CD4-positive, alpha-beta T cell treated with Interleukin-15 for 1 hour (primary cell): Measurements from ENCODE around the gene DYRK1A.

Experiments
- DNase-seq: peaks from one replicate; pipeline ENCODE4 v3.0.0-alpha.2; 2020

The DYRK1A gene

GRCh38 chr21:37450445-37450941 lies 83.9 kb downstream of the DYRK1A start:
- no peak for DNase-seq

DNA sequence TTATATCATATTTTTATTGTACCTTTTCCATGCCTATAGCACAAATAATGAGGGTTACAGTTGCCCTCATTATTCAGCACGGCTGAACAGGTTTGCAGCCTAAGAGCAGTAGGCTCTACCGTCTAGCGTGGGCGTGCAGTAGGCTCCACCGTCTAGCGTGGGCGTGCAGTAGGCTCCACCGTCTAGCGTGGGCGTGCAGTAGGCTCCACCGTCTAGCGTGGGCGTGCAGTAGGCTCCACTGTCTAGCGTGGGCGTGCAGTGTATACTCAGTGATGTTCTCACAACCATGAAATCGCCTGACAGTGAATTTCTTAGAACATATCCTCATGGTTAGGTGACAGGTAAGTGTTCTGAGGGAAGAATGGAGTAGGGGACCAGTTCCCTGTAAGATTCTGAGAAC lies 84.9 kb downstream of the DYRK1A start:
- DNase-seq: no peak

GRCh38 chr21:37452227-37452626 lies 85.7 kb downstream of the DYRK1A start:
- no peak for DNase-seq

- no peak for DNase-seq
Measured at GRCh38 chr21:37453350-37453749, 86.8 kb downstream of the DYRK1A start.

GRCh38 chr21:37454869-37455503 lies 88.4 kb downstream of the DYRK1A start:
- DNase-seq: no peak

DNA sequence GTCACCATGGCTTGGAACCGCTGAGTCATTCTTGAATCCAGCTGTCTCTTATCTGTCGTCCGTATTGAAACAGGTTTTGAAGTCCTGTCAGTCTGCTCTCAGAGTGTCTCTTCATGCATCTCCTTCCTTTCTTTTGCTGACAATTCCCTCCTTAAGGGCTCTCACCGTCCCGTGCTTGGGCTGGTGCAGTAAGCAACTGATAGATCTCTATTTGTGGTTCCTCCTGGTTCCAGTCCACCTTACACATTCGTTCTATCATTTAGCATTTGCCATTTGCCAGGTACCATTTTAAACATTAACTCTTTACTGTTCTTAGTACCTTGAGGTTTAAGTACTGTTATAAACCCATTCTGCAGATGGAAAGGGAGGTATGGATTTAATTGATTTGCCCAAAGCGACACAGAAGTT lies 88.9 kb downstream of the DYRK1A start:
- DNase-seq: no peak

GRCh38 chr21:37458669-37459276 lies 92.2 kb downstream of the DYRK1A start:
- DNase-seq: no peak

- DNase-seq: no peak
Measured at GRCh38 chr21:37459575-37459974, 93.0 kb downstream of the DYRK1A start.

DNA sequence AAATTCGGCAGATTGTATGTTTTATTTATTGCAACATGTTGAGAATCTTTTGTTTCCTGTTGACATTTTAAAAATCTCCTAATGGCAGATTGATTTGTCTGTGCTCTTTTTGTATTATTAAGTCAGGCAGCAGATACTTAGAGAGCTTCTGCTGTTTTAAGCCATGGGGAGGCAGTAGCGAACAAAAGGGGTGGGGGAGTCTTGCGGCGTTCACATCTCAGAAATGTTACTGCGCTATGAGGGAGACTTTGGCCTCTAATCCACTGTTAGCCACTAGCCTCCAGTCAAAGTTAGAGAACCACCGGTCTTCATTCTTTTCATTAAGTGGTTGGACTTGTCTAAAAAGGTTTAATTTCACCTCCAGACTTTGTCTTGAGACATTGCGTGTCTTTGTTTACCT lies 93.6 kb downstream of the DYRK1A start:
- no peak for DNase-seq

DNA sequence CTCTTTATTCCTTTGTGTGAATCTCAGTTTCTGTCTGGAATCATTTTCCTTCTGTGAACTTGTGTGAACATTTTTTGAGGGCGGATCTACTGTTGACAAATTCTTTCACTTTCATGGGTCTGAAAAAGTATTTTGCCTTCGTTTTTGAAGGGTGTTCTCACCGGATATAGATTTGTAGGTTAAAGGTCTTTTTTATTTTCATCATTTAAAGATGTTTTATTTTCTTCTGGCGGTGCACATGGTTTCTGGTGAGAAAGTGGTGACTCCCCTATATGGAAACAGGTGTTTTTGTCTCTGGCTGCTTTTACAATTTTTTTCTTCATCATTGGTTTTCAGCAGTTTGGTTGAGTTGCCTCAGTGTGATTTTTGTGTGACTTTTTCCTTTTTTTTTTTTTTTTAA lies 94.9 kb downstream of the DYRK1A start:
- no peak for DNase-seq

- DNase-seq: no peak
Measured at GRCh38 chr21:37462087-37462861, 95.7 kb downstream of the DYRK1A start.

DNA sequence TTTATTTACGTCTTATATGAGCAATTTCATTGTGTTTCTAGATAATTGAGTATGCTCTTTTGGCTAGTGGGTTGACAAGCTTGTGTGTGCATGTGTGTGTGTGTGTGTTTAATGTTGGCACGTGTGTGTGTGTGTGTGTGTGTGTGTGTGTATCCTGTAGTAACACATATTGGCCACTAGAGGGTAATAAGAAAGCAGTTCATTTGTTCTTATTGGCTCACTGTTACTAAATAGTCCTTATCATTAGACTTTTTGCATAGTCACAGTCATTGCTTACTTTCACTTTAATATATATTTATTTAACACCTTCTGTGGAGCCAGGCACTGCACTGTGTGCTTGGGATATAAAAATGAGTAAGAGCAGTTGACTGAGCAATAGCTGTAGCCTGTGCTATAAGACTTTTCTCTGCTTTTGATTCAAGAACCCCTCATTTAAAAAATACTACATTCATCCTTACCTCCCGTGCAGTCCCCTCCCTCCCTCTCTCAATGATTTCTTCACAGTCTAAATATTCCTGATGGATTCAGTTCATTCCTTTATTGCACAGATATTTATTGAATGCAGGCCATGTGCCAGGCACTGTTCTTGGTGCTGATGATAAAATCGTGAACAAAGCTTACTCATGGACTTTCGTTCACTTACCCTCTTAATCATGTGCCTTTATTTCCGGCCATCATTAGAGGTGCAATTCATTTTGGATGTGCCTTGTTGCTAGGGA lies 96.7 kb downstream of the DYRK1A start:
- DNase-seq: peak; percentile 21

- DNase-seq: no peak
Measured at GRCh38 chr21:37467082-37467481, 100.5 kb downstream of the DYRK1A start.

DNA sequence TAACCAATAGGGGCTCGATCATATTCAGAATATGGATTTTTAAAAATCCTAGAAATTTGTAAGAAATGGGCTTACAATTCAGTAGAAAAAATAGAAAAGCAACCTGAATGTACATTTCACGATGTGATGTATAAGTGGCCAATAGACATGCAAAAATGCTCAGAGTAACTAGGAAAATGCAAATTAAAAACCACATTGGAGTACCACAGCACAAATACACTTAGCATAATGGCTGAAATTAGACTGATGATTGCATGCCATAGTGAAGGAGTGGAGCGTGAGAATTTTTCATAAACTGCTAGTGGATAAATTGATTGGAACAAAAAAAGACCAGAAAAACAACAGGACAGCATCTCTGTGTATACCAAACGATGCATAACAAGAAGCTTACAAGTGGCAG lies 102.3 kb downstream of the DYRK1A start:
- no peak for DNase-seq

DNA sequence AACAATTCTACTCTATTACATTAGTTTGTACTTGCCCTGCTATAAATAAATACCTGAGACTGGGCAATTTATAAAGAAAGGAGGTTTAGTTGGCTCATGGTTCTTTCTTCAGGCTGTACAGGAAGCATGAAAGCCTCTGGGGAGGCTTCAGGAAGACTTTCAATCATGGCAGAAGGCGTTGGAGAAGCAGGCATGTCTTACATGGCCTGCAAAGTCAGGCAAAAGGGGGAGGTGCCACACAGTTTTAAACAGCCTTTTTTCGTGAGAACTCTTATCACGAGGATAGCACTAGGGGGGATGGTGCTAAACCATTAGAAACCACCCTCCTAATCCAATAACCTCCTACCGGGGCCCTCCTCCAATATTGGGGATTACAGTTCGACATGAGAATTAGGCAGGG lies 102.9 kb downstream of the DYRK1A start:
- DNase-seq: no peak

DNA sequence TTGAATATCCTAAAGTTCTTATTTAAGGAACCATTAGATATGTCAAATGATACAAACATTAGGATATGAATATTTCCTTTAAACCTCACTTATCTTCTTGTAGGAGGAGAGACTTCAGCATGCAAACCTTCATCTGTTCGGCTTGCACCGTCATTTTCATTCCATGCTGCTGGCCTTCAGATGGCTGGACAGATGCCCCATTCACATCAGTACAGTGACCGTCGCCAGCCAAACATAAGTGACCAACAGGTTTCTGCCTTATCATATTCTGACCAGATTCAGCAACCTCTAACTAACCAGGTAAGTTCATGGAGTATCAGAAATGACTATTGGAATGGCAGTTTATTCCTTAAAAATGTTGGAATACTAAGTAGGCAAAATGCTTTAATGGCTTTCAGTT lies 106.0 kb downstream of the DYRK1A start:
- no peak for DNase-seq

DNA sequence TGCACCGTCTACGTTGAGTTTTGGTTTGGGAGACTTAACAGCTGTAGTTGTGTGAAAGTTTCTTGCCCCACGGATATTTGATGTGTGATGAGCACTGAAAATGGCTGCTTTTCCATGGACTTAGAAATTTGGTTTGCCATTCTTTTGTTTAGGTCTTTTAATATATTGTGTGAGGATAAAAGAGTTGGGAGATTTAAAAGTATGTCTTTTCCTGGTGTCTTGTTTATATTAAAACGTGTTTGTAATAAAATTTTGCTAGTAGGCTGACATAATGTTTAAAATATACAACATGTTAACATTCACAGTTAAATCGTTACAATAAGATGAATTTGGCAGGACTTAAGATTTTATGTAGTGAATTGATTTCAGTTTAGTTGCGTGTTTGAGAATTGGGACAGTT lies 106.9 kb downstream of the DYRK1A start:
- no peak for DNase-seq

DNA sequence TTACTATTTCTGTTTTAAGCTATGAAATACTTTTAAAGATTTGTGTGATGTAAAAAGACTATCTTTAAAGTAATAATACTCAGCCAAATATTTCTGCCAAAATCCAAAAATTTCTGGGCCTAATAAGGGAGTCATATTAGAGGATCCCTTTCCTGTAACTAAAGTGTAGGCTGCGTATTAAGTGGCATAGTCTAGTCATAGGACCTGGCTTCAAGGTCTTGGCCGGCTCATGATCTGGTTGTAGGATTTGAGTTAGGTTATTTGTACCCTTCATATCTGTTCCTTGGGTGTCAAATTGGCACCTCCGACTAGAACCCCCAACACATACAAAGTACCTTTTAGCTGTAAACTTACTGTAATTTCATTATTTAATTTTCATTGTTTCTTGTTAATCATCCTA lies 107.8 kb downstream of the DYRK1A start:
- no peak for DNase-seq

GRCh38 chr21:37475186-37475868 lies 108.8 kb downstream of the DYRK1A start:
- DNase-seq: no peak

DNA sequence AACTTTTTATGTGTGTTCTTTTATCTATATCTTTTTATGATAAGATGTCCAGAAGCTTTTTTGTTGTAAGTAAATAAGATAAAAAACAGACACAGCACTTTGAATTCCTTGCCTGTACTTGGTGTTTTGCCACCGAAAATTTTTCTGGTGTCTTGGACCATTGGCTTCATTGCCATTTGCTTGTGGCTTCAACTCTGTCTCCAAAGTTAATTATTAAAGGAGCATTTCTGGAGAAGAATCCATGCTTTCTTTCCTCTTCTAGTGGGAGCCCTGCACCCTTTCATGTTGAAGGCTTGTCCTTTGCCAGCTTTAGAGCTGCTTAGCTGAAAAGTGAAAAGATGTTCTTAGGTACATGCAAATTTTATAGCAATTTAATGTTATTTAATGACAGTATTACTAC lies 112.2 kb downstream of the DYRK1A start:
- DNase-seq: no peak

- DNase-seq: no peak
Measured at GRCh38 chr21:37483776-37484175, 117.2 kb downstream of the DYRK1A start.

GRCh38 chr21:37484535-37485474 lies 118.2 kb downstream of the DYRK1A start:
- no peak for DNase-seq
